Measurements from ENCODE around the gene NFE2L1.
A peak's percentile ranks its signal among the peaks of the same experiment; 100 is the strongest.
"Not testable (repeated sequence)": the region's sequence is repeated elsewhere in the genome, so short reads cannot be mapped to it uniquely, and the experiment has no call there.

The NFE2L1 gene

GRCh38 chr17:48070195-48070594, 22.0 kb downstream of the NFE2L1 start:
- DNase-seq = no peak

DNA sequence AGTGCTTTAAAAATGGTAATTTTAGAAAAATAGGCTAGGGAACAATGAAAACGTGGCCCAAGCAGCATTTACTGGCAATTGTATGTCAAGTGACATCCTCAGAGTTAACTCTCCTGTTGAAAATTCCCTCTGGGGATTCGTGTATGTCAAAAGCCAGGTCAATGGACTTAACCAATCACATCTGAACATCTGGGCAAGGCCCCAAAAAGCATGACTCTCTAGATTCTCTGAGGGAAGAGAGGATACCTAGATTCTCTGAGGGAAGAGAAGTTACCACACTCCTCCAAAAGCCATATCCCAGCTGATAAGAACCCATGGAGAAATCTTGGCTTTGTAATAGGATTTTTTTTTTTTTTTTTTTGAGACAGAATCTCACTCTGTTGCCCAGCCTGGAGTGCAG, 23.5 kb downstream of the NFE2L1 start:
- DNase-seq = no peak

- DNase-seq = not testable (repeated sequence)
Observed at GRCh38 chr17:48072811-48073210, 24.7 kb downstream of the NFE2L1 start.

GRCh38 chr17:48073566-48074094, 25.5 kb downstream of the NFE2L1 start:
- DNase-seq = not testable (repeated sequence)

DNA sequence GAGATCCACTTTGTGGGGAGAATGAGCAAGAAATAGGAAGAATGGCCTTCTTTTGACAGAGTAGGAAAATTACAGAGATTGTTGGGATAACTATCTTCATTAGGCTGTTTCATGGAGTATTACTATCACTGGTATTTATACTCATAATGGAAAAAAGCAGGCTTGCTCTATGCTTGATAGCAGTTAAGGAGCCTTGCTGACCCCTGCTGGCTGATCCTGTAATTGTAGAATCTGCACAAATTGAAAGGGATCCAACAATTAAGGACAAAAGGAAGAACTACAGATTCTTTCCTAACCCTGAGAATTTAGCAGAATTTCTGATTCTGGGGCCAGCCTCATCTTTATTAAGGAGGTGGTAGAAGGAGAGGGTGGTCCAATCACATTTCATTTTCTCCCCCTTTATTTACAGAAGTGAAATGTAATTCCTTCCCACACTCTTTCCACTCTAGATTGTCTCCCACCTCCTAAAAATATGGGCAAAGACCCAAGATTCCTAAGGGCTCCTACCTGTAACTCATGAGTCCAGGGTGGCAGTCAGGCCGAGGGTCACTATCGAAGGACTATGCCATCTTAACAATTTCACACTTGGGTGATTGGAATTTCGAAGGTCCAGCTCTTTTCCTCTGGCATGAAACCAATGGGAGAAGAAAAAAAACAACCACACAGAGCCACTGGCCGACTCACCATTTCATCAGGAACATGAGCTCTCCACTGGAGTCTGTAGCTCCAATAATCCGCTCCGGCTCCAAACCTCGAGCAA, 26.3 kb downstream of the NFE2L1 start:
- DNase-seq = peak; percentile 77

DNA sequence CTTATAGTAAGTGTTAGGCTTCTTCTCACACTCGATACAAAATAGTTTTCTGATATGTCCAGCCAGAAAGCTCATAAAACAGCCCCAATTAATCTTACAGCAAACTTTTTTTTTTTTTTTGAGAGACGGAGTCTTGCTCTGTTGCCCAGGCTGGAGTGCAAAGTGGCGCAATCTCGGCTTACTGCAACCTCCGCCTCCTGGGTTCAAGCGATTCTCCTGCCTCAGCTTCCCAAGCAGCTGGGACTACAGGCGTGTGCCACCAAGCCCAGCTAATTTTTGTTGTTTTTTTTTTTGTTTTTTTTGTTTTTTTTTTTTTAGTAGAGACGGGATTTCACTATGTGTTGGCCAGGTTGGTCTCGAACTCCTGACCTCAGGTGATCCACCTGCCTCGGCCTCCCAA, 29.0 kb downstream of the NFE2L1 start:
- DNase-seq = not testable (repeated sequence)

DNA sequence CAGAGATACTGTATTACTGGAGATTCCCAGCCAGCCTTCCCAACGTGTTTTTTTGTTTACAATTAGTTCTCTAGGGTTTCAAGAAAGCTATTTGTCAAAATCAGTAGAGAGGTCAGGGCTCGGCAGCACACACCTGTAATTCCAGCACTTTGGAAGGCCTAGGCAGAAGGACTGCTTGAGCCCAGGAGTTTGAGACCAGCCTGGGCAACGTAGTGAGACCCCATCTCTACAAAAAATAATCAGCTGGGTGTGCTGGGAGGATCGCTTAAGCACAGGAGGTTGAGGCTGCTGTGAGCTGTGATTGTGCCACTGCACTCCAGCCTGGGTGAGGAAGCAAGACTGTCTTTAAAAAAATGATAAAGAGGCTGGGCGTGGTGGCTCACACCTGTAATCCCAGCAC, 33.7 kb downstream of the NFE2L1 start:
- DNase-seq = no peak

GRCh38 chr17:48084932-48085331, 36.8 kb downstream of the NFE2L1 start:
- DNase-seq = no peak

DNA sequence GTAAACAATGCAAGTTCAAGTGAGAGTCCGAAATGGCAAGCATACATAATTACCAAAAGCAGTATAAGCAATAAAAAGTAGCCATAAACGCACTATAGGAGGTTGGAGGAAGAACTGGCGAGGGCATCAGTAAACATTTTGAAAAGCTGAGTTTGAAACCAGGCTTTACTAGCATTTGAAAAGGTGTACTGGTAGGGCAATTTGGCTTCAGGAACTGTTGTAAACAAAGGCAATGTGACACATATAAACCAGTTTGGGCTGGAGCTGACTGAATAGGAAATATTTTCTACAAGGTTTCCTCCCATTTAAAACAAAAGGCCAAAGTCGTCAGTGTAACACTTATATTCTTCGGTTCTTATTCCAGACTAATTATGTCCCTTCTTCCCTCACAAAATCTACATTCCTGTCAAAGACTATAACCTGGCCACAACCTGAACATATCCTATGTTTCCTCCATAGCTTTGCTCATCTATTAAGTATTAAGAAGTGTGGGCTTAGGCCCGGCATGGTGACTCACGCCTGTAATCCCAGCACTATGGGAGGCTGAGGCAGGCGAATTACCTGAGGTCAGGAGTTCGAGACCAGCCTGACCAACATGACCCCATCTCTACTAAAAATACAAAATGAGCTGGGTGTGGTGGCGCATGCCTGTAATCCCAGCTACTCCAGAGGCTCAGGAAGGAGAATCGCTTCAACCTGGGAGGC, 45.3 kb downstream of the NFE2L1 start:
- DNase-seq = no peak

- no peak for DNase-seq
Observed at GRCh38 chr17:48095611-48096010, 47.5 kb downstream of the NFE2L1 start.

DNA sequence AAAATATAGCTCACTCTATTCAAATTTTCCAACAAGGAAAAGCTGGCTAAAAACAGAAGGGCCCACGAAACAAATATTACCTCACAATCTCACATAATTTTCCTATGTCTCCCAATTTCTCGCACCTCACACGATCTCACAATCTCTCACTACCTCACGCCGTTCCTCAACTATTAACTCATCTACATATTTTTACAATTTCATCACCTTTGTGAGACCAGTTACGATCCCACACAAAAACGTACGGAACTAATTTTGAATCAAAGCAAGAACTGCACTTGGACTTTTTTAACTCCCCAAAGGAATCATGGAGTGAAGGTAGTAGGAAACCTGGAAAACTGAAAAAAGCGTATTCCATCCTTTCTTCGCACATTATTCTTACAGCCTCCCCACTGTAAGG, 52.0 kb downstream of the NFE2L1 start:
- DNase-seq = no peak

- peak; percentile 81 for DNase-seq
Observed at GRCh38 chr17:48100591-48101011, 52.4 kb downstream of the NFE2L1 start.

DNA sequence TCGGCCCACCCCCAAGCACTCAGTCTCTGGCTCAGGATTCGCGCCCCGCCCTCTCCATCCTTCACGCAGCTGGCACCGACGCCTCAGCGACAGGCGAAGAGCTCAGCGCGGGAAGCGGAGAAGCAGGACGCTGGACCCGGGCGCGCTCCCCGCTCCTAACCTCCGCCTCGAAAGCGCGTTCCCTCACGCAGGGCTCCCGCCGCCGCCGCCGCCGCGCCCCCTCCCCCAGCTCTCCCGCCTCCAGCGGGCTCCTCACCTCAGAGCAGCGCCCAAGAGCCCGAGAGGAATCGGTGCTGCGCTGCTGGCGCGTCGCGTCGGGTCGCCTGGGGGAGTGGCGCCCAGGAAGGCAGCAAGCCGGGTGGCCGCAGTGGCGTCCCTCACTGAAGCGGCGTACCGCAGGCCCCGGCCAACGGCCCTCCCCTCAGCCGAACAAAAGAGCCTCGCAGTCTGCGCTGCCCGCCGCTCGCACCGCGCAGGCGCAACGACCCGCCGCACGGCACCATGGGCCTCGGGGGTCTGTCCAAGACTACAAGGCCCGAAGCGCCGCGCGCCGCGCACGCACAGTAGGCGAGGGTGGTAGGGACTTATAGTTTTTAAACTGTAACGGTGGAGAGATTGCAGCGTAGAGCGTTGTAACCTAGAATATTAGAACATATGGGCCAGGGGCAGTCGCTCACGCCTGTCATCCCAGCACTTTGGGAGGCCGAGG, 53.0 kb downstream of the NFE2L1 start, which contains the start of gene CBX1:
Gene CBX1, minus strand, starts transcription at position 467 of the 709 bp plus-strand sequence. CDS start 24,474 bp downstream, outside the sequence.
- DNase-seq = peak; percentile 97

- no peak for DNase-seq
Observed at GRCh38 chr17:48102043-48102750, 54.0 kb downstream of the NFE2L1 start.

GRCh38 chr17:48102798-48103715, 54.9 kb downstream of the NFE2L1 start:
- DNase-seq = no peak

DNA sequence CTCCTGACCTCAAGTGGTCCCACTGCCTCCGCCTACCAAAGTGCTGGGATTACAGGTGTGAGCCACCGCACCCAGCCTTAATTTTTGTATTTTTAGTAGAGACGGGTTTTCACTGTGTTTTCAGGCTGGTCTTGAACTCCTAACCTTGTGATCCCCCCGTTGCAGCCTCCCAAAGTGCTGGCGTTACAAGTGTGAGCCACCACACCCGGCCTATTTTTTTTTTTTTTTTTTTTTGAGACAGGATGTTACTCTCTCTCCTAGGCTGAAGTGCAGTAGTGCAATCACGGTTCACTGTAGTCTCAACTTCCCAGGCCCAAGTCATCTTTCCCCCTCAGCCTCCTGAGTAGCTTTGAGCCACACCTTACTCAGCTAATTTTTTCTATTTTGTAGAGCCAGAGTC, 56.3 kb downstream of the NFE2L1 start:
- no peak for DNase-seq

- DNase-seq = no peak
Observed at GRCh38 chr17:48106802-48107136, 58.6 kb downstream of the NFE2L1 start.

DNA sequence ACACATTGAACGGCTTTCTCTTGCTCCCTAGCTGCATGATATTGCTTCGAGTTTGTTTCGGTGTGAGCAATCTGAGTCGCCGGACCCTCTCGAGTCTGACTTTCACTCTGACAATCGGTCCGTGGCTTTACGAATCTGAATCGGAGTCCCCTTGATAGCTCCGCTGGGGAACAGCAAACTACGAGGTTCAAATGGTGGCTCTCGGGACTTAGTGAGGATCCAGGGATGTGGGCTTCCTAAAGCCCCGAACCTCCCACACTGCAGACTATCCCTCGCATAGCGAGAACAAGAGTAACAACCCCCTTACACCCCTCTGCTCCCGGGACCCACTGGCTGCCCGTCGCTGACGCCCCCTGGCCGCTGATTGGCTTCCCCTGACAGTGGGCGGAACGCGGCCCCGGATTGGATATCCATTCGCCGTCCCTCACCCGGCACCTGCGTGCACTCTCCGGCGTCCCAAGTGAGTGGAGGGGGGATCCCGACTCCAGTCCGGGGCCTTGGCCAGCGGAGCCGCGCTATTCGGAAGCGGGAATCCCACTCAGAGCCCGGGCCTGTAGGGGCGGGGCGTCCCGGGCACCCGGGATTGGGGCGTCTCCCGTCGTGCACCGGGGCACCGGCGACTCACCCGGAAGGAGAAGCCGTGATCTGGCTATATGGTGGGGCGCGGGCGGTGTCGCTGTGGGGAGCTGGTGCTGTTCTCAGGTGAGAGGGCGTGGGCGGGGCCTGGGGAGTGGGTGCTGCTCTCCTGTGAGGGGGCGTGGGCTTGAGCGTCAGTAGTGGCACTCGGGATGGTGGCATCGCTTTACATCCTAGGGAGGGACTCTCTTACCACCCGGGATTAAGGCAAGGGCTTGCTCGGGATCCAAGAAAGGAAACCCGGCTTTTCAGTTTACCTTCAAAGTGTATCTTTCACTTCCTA, 59.2 kb downstream of the NFE2L1 start, which contains the start of gene SNX11:
Gene SNX11, plus strand, starts transcription at position 630 of the 919 bp plus-strand sequence. CDS start 4,278 bp downstream, outside the sequence.
- DNase-seq = peak; percentile 93

DNA sequence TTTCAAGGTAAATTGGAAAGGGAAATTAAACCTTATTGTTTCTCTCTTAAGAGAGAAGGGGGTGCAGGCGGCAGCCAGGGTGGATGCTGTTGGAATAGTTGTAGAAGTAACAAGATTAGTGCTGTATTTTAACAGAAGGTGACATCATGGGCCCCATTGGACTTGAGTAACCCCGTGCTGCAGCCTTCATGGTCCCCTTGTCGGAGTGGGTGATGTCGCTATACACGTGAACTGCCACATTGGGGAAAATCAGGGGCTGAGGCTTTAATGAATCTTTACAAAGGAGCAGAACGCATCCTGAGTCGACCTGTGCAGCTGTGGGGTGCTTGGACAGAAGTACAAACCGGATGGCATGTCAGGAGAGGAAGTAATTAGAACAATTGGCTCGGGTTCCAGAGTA, 62.6 kb downstream of the NFE2L1 start:
- no peak for DNase-seq

Data from femur (tissue), 1 donor.